GM19099 (cell line): ENCODE measurements around the gene NRP2.

Experiments used
- POLR2A ChIP-seq: IDR thresholded peaks from 3 replicates; pipeline ENCODE4 v1.6.1; 2011; ENCODE audit warnings: low read depth; ENCODE audit not compliant: insufficient read length; ENCODE audit errors: extremely low read depth

NRP2 gene

GRCh38 chr2:205678541-205679142 lies 3.7 kb upstream of the NRP2 start:
- no peak for TF ChIP-seq POLR2A

- no peak for TF ChIP-seq POLR2A
Observed at GRCh38 chr2:205679410-205680009, 2.8 kb upstream of the NRP2 start.

- TF ChIP-seq POLR2A: no peak
Observed at GRCh38 chr2:205680067-205680466, 2.2 kb upstream of the NRP2 start.

- TF ChIP-seq POLR2A: no peak
Observed at GRCh38 chr2:205680903-205681302, 1.4 kb upstream of the NRP2 start.

GRCh38 chr2:205681401-205682238 lies 681 bp upstream of the NRP2 start:
- TF ChIP-seq POLR2A: no peak

- TF ChIP-seq POLR2A: no peak
Observed at GRCh38 chr2:205682971-205683501, 735 bp downstream of the NRP2 start.

GRCh38 chr2:205683502-205684367 lies 1.4 kb downstream of the NRP2 start:
- no peak for TF ChIP-seq POLR2A

- TF ChIP-seq POLR2A: no peak
Observed at GRCh38 chr2:205684871-205685313, 2.6 kb downstream of the NRP2 start.

- TF ChIP-seq POLR2A: no peak
Observed at GRCh38 chr2:205685314-205686055, 3.2 kb downstream of the NRP2 start.

GRCh38 chr2:205686056-205686782 lies 3.9 kb downstream of the NRP2 start:
- TF ChIP-seq POLR2A: no peak

- TF ChIP-seq POLR2A: no peak
Observed at GRCh38 chr2:205686783-205687640, 4.7 kb downstream of the NRP2 start.

GRCh38 chr2:205687641-205687956 lies 5.3 kb downstream of the NRP2 start:
- TF ChIP-seq POLR2A: no peak
